GM19397 (cell line): ENCODE measurements around the gene CBFB.
"Not testable (repeated sequence)": the region's sequence is repeated elsewhere in the genome, so short reads cannot be mapped to it uniquely, and the experiment has no call there.

Experiments used
- ATAC-seq: cut with Tn5 transposase; IDR thresholded peaks from one replicate; pipeline ENCODE4 v1.9.1; 2021; ENCODE audit warnings: mild to moderate bottlenecking, moderate library complexity; ENCODE audit not compliant: unreplicated experiment

The CBFB gene

GRCh38 chr16:67040906-67041305, 12.0 kb downstream of the CBFB start:
- no peak for ATAC-seq

DNA sequence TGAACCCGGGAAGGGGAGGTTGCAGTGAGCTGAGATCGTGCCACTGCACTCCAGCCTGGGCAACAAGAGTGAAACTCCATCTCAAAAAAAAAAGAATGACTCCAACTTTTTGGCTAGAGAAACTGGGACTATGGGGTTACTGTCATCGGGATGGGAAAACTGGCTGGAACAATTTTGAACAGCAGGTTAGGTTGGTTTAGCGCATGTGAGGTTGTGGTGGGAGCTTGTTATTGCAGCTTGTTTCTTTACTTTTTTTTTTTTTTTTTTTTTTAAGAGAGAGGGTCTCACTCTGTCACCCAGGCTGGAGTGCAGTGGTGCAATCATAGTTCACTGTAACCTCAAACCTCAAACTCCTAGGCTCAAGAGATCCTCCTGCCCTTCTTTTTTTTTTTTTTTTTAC, 12.6 kb downstream of the CBFB start:
- ATAC-seq, result not testable (repeated sequence)

- no peak for ATAC-seq
Measured at GRCh38 chr16:67043420-67043819, 14.5 kb downstream of the CBFB start.

DNA sequence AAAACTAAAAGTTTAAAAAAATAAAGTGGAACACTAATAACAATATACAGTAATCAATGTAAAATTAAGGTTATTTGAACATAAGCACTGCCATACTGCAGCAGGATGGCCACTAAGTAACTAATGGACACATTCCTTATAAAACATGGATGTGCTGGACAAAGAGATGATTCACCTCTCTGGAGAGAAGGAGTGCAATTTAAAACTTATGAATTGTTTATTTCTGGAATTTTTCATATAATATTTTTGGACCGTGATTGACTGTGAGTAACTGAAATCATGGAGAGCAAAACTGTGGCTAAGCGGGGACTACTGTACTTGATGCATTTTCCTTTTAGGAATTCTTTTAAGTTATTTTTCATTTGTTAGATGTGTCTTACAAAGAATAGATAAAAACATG, 21.8 kb downstream of the CBFB start:
- ATAC-seq, result no peak

- ATAC-seq, result no peak
Measured at GRCh38 chr16:67052399-67052798, 23.4 kb downstream of the CBFB start.

- no peak for ATAC-seq
Measured at GRCh38 chr16:67053767-67054334, 24.9 kb downstream of the CBFB start.

DNA sequence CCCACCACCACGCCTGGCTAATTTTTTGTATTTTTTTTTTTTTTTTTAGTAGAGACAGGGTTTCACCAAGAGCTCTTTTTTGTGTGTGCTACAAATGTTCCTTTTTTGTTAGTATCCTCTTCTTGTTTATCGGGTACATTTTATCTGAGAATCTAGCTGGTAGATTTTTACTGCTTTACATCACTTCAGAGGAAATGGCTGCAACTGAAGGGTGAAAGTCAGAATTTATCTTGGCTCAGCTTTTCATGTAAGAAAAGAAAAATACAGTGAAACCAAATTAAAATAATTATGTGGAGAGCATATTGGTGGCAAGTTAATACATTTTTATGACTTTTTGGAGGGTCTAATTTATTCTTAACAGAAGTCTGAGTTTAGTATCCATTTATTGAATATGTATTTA, 26.0 kb downstream of the CBFB start:
- ATAC-seq, result no peak

- no peak for ATAC-seq
Measured at GRCh38 chr16:67055712-67056487, 27.0 kb downstream of the CBFB start.

DNA sequence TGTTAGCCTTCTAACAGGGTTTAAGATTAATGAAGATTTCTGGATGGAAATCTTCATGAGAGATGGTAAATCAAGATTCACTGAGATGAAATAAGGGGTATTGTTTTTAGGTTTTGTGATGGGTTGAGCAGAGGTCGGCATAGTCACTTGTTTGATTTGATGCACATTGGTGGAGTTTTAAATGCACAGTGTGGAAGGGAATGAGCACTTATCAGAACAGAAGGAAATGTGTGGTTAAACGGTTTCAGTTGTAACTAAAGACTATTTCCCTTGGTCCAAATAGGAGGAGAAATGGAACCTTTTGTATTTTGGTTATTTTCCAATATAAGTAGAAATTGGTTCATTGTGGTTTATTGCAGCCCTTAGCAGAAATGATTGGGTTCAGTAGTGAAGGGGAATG, 34.1 kb downstream of the CBFB start:
- ATAC-seq, result no peak

DNA sequence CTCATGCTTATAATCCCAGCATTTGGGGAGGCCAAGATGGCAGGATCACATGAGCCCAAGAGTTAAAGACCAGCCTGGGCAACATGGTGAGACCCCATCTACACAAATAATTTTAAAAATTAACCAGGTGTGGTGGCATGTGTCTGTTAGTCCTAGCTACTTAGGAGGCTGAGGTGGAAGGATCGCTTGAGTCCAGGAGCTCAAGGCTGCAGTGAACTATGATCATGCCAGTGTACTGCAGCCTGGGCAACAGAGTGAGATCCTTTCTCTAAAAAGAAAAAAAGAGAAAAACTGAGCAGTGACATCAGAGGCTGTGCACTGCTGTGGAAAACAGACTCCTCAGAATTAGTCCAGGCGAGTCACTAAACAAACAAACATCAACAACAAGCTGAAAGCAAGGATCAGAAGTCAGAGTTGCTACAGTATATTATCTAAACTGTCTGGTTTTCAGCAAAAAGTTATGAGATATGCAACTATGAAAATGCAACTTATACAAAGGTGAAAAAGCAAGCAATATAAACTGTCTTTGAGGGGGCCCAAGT, 39.3 kb downstream of the CBFB start:
- no peak for ATAC-seq

DNA sequence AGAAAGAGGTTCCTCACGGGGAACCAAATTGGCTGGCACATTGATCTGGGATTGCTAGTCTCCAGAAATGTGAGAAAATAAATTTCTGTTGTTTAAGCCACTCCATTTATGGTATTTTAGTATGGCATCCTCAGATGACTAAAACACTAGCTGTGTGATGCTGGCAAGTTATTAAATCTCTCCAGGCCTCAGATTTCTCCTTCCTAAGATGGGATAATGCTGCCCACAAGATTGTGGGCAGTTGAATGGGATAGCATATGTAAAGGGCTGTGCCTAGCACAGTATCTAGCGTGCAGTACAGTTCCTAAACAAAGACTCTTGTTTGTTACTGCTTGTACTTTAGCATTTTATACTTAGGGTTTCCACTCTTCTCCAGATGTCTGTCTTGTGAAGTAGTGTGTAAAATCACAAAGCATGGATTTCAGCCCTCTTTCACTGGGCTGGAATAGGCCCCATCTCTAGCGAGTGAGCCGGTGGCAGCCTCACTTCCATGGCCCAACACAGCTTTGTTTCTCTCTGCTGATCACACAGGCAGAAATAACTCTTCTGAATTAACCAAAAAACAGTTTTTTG, 42.6 kb downstream of the CBFB start:
- no peak for ATAC-seq

- ATAC-seq, result no peak
Measured at GRCh38 chr16:67075331-67075730, 46.4 kb downstream of the CBFB start.

- no peak for ATAC-seq
Measured at GRCh38 chr16:67077871-67078270, 48.9 kb downstream of the CBFB start.

GRCh38 chr16:67082100-67082499, 53.2 kb downstream of the CBFB start:
- no peak for ATAC-seq

GRCh38 chr16:67082891-67083290, 53.9 kb downstream of the CBFB start:
- no peak for ATAC-seq

- no peak for ATAC-seq
Measured at GRCh38 chr16:67084345-67085028, 55.5 kb downstream of the CBFB start.

GRCh38 chr16:67086822-67087221, 57.9 kb downstream of the CBFB start:
- ATAC-seq, result no peak

GRCh38 chr16:67087291-67087690, 58.3 kb downstream of the CBFB start:
- no peak for ATAC-seq

DNA sequence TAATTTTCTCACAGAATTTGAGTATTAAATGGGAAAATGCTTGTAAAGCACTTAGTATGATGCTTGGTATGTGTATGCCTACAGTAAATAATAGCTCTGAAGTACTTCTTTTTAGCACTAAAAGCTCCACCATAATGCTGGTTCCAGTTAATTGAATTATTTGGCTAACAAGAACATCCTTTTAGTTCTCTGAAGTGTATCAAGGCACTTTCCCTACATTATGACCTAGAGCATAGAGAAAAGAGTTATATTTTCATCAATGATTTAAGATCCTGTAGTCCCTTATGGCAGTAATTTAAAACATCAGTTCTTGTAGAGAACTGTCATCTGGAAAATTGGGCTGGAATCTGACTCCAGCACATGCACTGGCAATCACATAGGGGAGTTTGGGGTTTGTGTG, 58.9 kb downstream of the CBFB start:
- ATAC-seq, result no peak

DNA sequence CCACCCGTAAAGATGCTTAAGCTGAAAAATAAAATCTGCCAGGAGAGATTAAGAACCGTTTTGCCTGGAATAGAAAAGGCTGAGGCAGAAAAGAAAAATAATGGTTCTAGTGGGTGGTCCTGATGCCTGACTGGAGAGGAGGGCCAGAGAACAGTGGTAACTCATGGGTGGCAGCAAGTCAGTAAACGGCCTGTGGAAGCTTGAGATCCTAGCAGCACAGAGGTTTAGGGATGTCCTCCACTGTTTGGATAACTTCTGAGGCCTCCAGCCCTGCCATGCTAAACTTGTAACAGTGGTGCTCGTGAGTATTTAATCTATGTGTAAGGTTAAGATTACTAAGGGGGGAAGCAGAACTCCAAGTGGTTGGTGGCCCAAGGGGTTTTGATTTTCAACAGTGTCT, 59.6 kb downstream of the CBFB start:
- ATAC-seq, result no peak

GRCh38 chr16:67089101-67089500, 60.2 kb downstream of the CBFB start:
- ATAC-seq, result no peak
